AG08395 (cell line): ENCODE data around the gene ITGA5.
"Not testable (repeated sequence)": the region's sequence is repeated elsewhere in the genome, so short reads cannot be mapped to it uniquely, and the experiment has no call there.

ENCODE experiments used
- DNase-seq: peaks from one replicate; pipeline ENCODE4 v3.0.0; 2012; ENCODE audit warnings: mixed read lengths, low spot score

Gene ITGA5

DNA sequence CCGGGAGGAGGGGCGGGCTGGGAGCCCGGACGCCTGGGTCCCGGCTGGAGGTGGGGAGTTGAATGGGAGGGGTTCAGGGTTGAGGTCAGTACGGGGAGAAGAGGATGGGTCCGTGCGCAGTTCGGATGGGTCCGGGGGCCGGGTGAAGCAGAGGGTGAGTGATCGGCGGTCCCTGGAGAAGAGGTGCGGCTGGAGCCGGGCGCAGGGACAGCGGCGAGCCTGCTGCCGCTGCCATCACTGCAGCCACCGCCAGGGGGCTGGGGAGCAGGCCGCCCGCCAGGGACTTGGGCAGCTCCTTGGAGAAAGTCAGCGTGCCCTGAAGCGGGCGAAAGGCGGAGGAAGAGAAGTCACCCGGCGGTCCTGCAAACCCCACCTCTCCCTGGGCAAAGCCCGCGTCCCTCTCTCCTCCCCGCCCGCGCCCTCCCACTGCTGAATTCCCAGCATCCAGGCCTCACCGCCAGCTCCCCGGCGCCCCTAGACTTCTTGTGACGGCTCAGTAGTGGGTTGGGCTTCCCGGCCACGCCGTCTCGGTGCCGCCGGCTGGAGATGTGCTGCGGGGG, 48.8 kb downstream of the ITGA5 start:
- DNase-seq, result peak; percentile 90

DNA sequence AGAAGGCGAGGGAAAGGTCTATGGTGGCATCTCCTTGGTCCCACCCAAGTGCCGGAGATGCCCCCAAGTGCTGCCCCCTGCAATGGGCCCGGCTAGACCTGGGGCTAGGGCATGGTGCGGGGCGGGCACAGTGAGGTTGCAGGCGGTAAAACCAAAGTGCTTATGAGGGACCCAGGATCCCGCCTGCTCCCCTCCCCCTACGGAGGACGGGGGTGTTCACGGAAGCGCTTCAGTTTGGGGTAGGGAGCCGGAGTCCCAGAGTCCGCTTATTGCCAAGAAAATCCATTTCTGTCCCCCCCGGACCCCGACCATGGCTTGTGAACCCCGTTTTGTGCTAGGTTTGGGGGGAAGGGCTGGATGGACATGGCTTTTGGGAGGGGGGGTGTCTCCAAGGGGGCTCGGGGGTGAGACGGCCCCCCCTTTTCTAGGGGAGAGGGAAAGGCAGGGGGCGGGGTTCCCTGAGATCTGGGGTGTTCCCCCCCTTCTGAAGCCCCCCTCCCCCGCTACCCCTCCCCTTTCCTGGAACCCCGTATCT, 49.4 kb downstream of the ITGA5 start:
- no peak for DNase-seq

- DNase-seq, result peak; percentile 80
Measured at GRCh38 chr12:54368709-54369596, 50.1 kb downstream of the ITGA5 start.

GRCh38 chr12:54368025-54368708, 50.9 kb downstream of the ITGA5 start:
- DNase-seq, result no peak

GRCh38 chr12:54364413-54364812, 54.7 kb downstream of the ITGA5 start, which contains the start of gene GPR84:
TSS of gene GPR84 (minus strand) at chr12:54364486. CDS start at chr12:54363851, 635 bp downstream.
- no peak for DNase-seq

- DNase-seq, result no peak
Measured at GRCh38 chr12:54363618-54364017, 55.4 kb downstream of the ITGA5 start.

DNA sequence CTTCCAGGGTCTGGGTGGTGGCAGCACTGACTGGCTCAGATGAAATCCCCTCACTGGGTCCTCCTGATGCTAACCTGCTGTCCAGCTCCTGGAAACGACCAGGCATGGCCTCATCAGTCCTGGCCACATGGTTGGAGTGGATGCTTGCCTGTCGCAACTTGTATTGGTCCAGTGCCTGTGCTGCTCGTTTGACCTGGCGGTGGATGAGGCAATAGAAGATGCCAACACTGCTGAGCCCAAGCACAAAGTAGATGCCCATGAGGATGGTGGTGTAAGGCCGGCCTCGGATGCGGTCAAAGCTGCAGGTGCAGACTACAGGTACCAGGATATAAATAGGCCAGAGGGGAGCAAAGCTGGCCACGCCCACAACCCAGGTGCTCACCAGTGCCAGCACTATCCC, 56.0 kb downstream of the ITGA5 start:
- DNase-seq, result no peak

- DNase-seq, result peak; percentile 42
Measured at GRCh38 chr12:54360717-54361456, 58.2 kb downstream of the ITGA5 start.

DNA sequence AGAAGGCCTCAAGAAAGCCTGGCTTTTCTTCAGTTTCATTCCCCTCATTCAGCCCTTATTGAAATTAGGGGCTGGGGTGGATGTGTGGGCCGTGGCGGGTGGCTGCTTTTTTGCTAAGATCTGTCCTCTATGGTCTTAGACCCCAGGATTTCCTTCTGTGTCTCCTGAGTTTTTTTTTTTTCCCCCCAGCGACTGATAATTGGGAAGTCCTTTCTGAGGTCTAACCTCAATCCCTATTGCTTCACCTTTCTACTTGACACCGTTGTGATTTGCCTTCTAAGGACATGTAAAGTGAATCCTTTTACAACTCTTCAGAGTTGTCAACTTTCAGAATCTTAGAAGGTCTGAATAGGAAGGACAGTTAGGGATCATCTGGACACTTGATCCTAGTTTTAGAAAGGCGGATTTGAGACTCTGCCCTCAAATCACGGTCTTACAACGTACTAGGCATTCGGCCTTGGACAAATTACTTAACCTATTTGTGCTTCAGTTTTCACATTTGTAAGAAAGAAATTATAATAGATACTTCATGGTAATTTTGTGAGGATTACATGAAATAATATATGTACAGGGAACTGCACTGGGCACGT, 59.2 kb downstream of the ITGA5 start:
- DNase-seq, result no peak

DNA sequence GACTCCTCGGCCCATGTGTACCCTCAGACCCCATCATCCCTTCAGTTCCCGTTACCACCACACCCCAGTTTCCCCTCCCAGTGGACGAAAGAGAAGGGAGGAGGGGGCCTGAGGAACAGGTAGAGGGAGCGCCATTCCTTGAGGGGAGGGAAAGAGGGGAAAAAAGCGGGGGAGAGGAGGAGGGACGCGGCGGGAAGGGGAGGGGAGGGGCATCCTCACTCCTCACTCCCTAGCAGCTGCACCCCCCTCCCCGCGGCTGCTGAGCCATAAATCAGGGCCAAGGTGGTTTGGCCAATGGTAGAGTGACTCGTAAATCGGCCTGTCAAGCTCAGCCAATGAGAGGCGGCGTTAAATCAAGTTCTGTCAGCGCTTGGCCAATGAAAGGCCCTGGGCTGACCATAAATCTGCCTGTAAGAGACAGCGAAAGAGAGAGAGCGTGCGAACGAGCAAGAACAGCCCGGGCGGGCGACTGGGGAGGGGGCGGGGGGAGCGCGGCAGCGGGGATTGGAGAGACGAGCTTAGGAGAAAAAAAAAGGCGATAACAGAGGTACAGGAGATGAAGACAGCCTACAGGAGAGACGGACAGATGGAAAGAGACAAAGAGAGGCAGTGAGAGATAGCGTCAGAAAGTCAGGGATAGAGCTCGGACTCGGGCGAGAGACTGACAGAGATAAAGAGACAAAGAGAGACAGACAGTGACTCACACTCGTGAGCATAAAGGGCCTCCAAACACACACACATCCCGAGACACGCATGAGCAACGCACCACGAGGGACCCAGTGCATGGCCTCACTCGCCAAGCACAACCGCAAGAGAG, 59.9 kb downstream of the ITGA5 start:
- peak; percentile 95 for DNase-seq

- peak; percentile 50 for DNase-seq
Measured at GRCh38 chr12:54358191-54358944, 60.7 kb downstream of the ITGA5 start.

DNA sequence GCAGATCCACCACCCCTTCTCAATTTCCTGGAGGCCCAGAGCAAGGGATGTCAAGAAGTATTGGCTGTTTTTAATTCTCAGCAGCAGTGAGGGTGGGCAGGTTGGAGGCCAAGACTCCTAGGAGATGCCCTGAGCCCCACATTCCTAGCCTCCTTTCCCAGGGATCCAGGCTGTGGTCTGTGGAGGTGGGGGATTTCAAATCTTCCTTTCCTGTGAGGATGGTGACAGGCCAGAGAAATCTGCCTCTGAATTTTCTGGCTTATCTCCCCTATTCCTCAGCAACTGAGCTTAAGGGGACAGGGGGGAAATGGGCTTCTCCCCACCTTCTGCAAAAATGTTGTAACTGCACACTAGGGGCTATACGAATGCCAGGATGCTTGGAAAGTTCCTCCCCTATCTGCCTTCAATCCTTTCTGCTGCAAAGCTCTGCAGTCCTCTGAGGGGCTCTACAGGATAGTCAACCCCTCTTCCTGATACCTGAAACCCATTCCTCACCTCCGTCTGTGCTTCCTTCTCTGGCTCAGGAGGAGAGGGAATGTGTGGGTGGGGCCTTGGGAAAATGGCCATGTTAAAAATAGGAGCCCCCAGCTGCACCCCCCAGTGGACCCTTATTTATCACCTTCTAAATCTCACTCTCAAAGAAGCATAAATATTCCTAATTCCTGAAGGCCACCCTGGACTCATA, 61.4 kb downstream of the ITGA5 start:
- DNase-seq, result no peak

DNA sequence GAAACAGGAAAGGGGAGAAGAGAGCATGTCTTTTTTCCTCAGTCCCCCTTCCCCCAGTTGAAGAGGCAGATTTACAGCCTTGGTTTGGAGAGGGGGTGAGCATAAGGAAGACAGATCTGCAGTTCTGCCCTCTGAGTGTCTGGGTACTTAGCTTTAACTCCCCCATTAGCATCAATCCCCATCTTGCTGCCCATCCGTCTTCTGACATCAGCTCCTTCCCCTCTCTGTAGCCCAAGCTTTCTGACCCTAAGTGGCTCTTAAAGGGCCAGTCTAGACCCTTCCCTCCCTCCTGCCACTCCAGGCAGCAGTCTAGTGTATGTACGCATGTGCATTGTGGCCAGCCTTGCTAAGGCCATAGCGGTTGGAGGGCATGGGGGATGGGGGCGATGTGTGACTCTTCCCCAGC, 62.1 kb downstream of the ITGA5 start:
- no peak for DNase-seq

GRCh38 chr12:54356228-54356627, 62.8 kb downstream of the ITGA5 start:
- DNase-seq, result no peak

DNA sequence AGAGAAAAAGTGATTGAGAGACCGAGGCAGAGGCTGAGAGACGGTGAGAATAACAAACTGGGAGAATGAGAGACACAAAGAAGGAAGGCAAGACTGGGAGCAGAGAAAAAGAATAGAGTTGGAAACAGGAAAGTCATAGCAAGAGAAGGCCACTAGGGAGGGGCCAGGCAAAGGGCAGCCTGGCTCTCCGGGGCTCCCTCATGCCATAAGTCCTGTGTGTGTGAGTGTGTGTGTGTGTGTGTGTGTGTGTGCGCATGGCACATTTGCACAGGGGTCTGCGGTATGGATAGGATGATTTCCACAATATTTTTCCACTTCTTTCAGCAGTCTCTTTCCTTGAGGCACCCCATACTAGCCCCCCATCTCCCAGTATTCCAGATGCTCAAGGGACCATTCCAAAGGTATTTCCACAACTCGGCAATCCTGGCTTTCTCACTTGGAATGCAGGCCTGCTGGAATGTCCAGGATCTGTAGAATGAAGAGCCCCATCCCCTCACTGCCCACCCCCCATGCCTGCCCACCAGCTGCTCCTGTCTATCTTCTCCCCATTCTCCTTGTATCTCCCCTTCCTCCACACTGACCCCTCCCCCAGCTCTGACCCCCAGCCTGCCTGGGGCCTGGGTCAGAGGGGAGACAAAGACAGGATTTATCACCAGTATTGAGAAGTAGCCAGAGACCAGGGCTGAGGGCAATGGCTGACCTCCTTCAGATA, 63.8 kb downstream of the ITGA5 start:
- DNase-seq, result no peak

DNA sequence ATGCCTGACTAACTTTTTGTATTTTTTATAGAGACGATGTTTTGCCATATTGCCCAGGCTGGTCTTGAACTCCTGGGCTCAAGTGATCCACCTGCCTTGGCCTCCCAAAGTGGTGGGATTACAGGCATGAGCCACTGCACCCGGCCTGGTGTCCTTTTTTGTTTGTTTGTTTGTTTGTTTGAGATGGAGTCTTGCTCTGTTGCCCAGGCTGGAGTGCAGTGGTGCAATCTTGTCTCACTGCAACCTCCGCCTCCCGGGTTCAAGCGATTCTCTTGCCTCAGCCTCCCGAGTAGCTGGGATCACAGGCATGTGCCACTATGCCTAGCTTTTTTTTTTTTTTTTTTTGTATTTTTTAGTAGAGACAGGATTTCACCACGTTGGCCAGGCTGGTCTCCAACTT, 64.8 kb downstream of the ITGA5 start:
- DNase-seq, result not testable (repeated sequence)

- DNase-seq, result peak; percentile 54
Measured at GRCh38 chr12:54352891-54353874, 65.9 kb downstream of the ITGA5 start.
